Measurements from ENCODE around the gene CAMTA1.

CAMTA1 gene

GRCh38 chr1:7574121-7575040 lies 789.1 kb downstream of the CAMTA1 start:
- no peak for DNase-seq (ENCODE audit: low spot score)

DNA sequence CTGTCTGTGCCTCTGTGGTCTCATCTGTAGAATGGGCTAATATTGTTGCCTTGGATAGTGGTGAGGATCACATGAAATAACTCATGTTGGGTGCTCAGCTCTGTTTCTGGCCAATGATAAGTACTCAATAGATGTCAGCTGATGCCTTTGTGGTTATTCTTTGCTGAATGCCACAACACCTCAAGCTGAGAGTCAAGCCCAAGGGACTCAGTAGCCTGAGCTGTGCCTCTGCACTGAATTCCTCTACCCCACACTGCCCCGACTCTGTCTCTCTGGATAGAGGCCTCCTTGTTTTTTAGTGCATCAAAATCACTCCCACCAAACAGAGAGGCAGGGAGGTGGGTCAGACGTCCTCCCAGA lies 789.8 kb downstream of the CAMTA1 start:
- no peak for DNase-seq (ENCODE audit: low spot score)

- no peak for DNase-seq (ENCODE audit: low spot score)
These were observed 791.8 kb downstream of the CAMTA1 start for GRCh38 chr1:7576946-7577657.

- no peak for DNase-seq (ENCODE audit: low spot score)
These were observed 793.0 kb downstream of the CAMTA1 start for GRCh38 chr1:7578206-7578605.

DNA sequence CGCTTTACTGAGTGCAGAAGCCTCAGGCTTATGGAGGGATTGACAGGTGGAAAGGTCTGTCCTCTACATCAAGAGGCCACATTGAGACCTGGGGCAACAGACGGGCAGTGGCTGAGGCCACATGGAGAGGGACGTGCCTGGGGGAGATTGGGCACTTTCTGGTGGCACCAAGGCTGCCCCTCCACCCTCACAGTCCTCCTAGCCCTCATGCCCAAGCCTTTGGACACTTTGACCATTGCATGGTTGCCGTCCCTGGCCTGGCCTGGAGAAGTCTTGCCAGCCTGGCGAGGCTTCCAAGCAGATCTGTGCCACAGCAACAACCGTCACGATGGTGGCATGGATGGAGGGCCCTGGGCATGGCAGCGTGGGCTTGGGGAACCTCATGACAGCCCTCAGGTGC lies 793.8 kb downstream of the CAMTA1 start:
- no peak for DNase-seq (ENCODE audit: low spot score)

GRCh38 chr1:7579831-7580804 lies 794.9 kb downstream of the CAMTA1 start:
- no peak for DNase-seq (ENCODE audit: low spot score)

GRCh38 chr1:7580923-7581753 lies 795.9 kb downstream of the CAMTA1 start:
- DNase-seq (ENCODE audit: low spot score), result no peak

- DNase-seq (ENCODE audit: low spot score), result no peak
These were observed 796.7 kb downstream of the CAMTA1 start for GRCh38 chr1:7581754-7582459.

DNA sequence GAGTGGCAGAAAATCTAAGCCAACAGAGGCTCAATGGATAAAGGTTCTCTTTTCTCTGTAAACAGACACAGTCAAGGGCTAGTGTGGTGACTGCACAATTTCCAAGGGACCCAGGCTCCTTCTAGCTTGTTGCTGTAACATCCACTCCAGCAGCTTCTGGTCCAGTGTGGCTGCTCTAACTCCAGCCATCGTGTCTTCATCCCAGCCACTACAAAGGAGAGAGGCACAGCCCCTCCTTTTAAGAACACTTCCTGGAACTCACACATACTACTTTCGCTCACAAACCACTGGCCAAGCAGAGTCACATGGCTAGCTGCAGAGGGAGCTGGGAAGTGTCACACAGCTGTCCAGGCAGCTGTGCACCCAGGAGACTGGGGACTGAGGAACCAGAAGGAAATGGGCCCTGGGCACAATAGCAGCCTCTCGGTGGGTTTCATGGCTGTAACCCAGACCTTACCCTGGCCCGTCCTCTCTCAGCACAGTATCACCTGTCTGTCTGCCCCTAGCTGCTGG lies 797.3 kb downstream of the CAMTA1 start:
- DNase-seq (ENCODE audit: low spot score), result no peak

- no peak for DNase-seq (ENCODE audit: low spot score)
These were observed 798.2 kb downstream of the CAMTA1 start for GRCh38 chr1:7583291-7584096.

DNA sequence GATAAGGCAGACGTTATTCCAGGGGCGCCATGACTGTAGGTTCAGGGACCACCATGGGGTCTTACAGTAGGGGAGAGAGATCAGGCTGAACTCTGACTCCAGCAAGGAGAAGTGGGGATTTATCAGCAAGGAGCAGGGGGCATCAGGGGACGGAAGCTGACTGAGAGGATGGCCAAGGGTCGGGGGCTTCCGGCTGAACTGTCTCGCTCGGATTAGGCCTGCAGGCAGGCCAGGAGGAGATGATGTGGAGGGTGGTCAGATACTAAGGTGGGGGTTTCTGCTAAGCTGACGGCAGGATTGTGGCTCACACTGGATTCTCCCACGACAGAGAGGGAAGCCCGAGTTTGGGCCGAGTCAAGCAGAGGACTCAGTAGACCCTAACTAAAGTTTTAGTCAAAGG lies 798.9 kb downstream of the CAMTA1 start:
- DNase-seq (ENCODE audit: low spot score), result no peak

DNA sequence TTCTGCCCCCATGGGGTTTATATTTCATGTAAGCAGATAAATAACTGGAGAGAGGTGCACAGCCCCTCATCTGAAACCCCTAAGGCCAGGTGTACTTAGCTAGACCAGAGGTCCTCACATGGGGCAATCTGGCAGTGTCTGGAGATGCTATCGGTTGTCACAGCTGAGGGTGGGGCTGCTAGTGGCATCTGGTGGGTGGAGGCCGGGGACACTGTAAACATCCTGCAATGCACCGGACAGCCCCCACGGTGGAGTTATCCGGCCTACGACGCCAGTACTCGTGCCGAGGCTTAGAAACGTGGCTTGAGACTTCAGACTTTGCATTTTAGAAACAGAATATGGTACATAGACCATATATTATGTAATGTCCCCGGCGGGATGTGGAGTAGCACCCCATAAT lies 799.4 kb downstream of the CAMTA1 start:
- no peak for DNase-seq (ENCODE audit: low spot score)

DNA sequence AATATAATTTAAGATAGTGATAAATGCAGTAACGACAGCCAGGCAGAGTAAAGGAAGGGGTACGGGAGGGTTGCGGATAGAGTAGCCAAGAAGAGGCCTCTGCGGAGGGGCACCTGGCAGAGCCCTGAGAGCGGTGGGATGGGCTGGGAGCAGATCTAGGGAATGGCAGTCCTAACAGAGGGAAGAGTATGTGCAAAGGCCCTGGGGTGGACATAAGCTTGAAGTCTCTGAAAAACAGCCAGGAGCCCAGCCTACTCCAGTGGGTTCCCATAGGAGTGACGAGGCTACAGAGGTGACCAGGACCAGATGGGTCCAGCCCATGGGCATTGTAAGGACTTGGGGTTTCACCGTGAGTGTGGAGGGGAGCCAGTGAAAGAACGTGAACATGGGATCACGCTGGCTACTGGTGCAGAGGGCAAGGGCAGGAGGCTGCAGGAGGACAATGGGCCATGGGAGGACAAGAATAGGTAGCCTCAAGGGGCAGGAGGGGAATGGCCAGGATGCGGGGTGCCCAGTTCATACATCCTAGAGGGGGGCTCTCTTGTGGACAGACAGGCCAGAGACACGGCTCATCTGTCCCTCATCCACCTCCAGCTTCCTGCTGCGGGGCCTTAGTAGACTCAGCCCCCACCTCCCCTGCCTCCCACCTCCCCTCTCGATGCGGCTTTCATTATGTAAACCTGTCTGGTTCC lies 800.1 kb downstream of the CAMTA1 start:
- no peak for DNase-seq (ENCODE audit: low spot score)

DNA sequence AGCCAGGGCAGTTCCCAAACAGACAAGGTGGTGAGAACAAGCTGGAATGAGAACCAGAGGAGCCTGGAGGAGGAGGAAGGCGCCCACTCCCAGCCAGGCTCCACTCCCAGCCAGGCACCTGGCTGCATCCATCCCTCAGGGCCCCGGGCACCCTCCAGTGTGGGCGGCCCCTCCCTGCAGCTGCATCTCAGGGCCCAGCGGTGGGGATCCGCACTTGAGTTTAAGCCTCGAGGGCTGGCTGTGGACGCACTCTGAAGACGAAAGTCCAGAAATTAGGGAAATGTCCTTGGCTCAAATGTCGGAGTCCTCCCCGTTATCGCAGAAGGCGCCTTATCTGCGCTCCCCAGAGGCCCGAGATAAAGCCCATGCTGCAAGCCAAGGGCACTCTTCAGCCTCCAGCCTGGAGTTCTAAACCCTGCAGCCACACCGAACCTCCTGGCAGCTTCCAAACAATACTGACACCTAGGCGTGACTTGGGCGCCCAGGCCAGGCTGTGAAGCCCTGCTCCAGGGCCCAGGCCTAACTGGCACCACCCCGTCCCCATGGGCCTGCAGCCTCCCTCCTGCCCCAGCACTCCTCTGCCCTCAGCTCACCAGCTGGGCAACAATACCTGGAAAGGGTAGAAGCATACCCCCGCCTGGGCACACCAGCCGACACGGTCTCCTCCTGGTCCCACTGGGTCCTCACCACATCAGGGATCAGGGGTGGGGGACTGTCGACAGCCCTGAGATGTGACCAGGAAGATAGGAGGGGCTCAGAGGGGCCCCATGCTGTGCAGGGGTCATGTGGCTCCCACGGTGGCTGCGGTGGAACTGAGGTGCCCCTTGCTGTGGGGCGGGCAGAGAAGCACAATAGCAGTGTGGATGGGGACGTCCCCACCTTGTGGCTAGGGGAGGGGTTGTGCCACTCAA lies 801.0 kb downstream of the CAMTA1 start:
- no peak for DNase-seq (ENCODE audit: low spot score)

- no peak for DNase-seq (ENCODE audit: low spot score)
These were observed 802.0 kb downstream of the CAMTA1 start for GRCh38 chr1:7587108-7587772.

DNA sequence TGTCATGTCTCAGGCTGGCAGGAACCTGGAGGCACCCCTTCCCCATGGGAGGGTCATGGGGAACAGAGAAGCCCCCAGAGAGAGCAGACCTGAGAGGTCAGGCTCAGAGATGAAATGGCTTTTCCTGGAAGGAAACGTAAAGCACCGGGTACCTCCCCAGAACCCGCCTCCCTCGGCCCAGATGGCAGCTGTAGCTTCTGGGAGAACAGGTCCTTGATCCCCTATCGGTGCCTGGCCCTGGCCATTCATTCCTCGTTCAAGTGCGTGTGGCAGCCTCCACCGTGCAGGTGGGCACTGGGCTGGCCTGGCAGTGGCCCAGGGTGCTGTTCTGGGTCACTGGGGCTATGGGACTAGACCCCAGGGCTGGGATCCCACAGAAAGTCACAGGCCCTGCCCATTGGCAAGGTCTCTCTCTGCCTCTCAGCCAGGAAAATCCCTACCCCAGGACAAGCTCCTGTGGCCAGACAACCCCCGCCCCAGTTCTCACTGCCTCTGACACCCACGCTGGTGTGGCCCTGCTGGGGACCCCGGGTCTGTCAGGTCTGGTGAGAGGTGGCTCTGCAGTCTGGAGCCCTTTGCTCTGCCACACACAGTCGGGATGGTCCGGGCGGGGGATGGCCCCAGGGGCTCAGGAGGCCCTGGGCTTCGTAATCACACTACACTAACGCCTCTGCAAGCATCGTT lies 802.7 kb downstream of the CAMTA1 start:
- no peak for DNase-seq (ENCODE audit: low spot score)

DNA sequence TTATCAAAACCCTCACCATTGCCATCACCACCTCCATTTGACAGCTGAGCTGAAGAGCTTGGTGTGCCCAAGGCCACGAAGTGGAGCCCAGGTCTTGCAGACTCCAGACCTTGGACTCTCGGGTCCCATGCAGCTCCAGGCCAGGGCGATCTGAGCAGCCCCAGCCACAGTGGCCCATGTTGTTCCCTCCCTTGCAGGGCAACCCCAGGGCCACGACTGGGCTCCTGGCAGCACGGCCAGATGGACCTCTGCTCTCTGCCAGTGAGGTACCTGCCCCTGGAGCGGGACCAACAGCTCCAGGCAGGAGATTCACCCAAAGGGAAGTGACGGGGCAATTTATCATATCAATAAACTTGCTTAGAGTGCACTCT lies 803.2 kb downstream of the CAMTA1 start:
- DNase-seq (ENCODE audit: low spot score), result no peak

All from left forelimb (tissue), 1 donor.